ENCODE results near the gene CD80. TPM values are rescaled to one million over a fixed set of nuclear protein-coding genes. Genes with fewer than 3 reads are reported as not detected.

CD80 gene
- total RNA-seq, 1 experiment from 2014 or later: not detected

DNA sequence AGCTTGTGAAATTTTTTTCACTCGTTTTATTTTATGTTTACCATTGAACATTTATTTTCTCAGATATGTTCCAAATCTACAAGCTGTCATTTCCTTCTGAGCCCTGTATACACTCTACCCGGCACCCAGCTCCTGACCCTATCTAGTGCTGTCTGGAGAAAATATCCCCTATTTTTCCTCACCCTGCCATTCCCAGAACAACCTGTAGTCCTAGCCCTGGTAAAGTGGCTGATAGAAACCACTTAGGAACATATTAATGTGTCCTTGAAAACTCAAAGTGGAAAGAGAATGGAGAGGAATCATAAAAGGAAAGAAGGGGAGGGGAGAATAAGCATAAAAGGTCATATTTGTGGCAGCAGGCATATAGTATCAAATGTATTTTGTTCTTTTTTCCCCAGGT lies 69.3 kb downstream of the CD80 start:
- H3K9me3 ChIP-seq (replicated peaks): no peaks in the 10 kb centered on the region
- H3K4me1 ChIP-seq (replicated peaks): no peaks in the 10 kb centered on the region
- no peak overlapping the region for H3K27ac ChIP-seq
- no peak for DNase-seq (ENCODE audit: low read depth in 1 of 2, low spot score in 2 of 2)
- H3K4me3 ChIP-seq: no peak overlapping the region
- H3K27me3 ChIP-seq (replicated peaks): no peaks in the 10 kb centered on the region
- peaks cover 8% of the 10 kb centered on the region for H3K36me3 ChIP-seq

DNA sequence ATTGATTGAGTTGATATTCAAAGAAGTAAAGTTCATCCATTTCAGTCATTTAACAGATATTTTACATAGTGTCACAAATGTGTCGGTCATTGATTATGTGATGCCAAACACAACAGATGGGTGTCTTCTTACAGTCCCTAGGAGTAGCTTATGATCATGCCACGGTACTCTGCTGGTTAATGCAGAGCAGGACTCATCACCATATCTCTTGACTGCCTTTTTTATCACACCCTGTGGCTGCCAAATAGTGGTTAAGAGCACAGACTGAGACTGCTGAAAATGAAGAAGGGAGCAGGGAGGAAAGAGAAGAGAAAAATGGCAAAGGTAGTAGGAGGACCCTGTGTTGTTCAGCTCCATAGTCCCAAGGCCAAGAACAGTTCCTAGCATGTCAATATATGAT lies 73.9 kb downstream of the CD80 start:
- H3K27me3 ChIP-seq (replicated peaks): no peaks in the 10 kb centered on the region

DNA sequence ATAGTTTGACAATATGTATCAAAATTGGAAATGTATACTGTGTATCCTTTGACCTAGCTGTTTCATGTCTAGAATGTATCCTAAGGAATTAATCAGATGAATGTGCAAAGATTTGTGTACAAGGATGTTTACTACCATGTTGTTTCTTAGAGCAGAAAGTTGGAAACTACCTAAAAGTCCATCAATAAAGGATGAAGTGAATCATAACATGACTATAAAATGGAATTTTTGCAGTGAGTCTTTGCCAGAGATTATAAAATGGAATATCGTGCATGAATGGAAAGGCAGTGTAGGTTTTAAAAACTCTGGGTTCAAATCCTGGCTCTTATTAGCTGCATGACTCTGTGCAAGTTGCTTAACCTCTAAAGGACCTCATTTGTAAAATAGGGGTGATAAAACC lies 76.3 kb downstream of the CD80 start:
- H3K4me1 ChIP-seq (replicated peaks): no peaks in the 10 kb centered on the region
- no peak for DNase-seq (ENCODE audit: low read depth in 1 of 2, low spot score in 2 of 2)
- no peak overlapping the region for H3K27ac ChIP-seq
- no peak overlapping the region for H3K4me3 ChIP-seq
- no peaks in the 10 kb centered on the region for H3K9me3 ChIP-seq (replicated peaks)
- H3K36me3 ChIP-seq: peaks cover 8% of the 10 kb centered on the region
- H3K27me3 ChIP-seq (replicated peaks): no peaks in the 10 kb centered on the region

More for the DNA sequence above, 73.9 kb downstream of the CD80 start:
- DNase-seq (ENCODE audit: low read depth in 1 of 2, low spot score in 2 of 2): no peak
- peaks cover 8% of the 10 kb centered on the region for H3K36me3 ChIP-seq
- no peak overlapping the region for H3K27ac ChIP-seq
- no peaks in the 10 kb centered on the region for H3K9me3 ChIP-seq (replicated peaks)
- no peak overlapping the region for H3K4me3 ChIP-seq
- H3K4me1 ChIP-seq (replicated peaks): no peaks in the 10 kb centered on the region

DNA sequence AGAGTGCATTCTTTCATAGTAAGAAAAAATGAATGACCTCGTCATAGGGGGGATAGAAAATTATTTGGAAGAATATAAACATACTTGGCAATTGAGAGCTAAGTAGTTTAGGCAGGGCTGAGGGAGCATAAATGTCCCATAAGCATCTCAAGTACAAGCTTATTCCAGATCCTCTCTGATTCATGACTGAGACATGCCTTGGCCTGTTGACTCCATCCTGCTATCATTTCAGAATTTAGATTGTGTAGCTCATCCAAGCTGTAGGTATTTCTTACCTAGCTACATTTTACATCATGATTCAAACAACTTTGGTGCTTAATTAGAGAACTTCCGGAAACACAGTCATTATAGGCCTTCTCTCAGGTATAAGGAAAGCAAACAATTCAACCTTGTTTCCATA lies 78.3 kb downstream of the CD80 start:
- Histone ChIP-seq H3K4me3 (no peak overlapping the region), H3K4me1 (replicated peaks) (no peaks in the 10 kb centered on the region), H3K36me3 (peaks cover 6% of the 10 kb centered on the region), H3K9me3 (replicated peaks) (no peaks in the 10 kb centered on the region), H3K27me3 (replicated peaks) (no peaks in the 10 kb centered on the region), H3K27ac (no peak overlapping the region)
- no peak for DNase-seq (ENCODE audit: low read depth in 1 of 2, low spot score in 2 of 2)

Other genes starting within 250 kb of the CD80 start
- gene TMEM39A, start 96.0 kb downstream of the CD80 start, total RNA-seq (2014; rRNA removed; shearing (Covaris generic)): 48.4 and 74.1 TPM in 2 replicates
- 11.6 and 15.1 TPM in 2 replicates for gene POGLUT1, start 90.7 kb downstream of the CD80 start, total RNA-seq (2014; rRNA removed; shearing (Covaris generic))
- 48.3 and 99.5 TPM in 2 replicates for gene TIMMDC1, start 61.1 kb downstream of the CD80 start, total RNA-seq (2014; rRNA removed; shearing (Covaris generic))
- 1.3 and 2.0 TPM in 2 replicates for gene ADPRH, start 19.9 kb upstream of the CD80 start, total RNA-seq (2014; rRNA removed; shearing (Covaris generic))
- 0.16 and 1.4 TPM in 2 replicates for gene PLA1A, start 38.3 kb upstream of the CD80 start, total RNA-seq (2014; rRNA removed; shearing (Covaris generic))
- gene POPDC2, start 101.0 kb upstream of the CD80 start, total RNA-seq (2014; rRNA removed; shearing (Covaris generic)): 0.97 TPM in 1 of 2 replicates, not detected in the other
- 36.0 and 73.6 TPM in 2 replicates for gene COX17, start 117.8 kb upstream of the CD80 start, total RNA-seq (2014; rRNA removed; shearing (Covaris generic))
- gene CFAP91, start 143.4 kb upstream of the CD80 start, total RNA-seq (2014; rRNA removed; shearing (Covaris generic)): 0.18 and 0.34 TPM in 2 replicates
- gene NR1I2, start 222.5 kb upstream of the CD80 start, total RNA-seq (2014; rRNA removed; shearing (Covaris generic)): 0.08 TPM in 1 of 2 replicates, not detected in the other